ENCODE data around the gene LSM10. TPM values are rescaled to one million over a fixed set of nuclear protein-coding genes. Genes with fewer than 3 reads are reported as not detected.

The LSM10 gene
- total and polyA plus RNA-seq, 9 of the 15 experiments (the other 6 are each of a cell fraction or from before 2014, with no cell fraction given) = 13.2 to 146 (median 68.9) TPM

GRCh38 chr1:36385410-36386264, 12.1 kb downstream of the LSM10 start, which contains the start of gene STK40 (continued):
- no peak for TF ChIP-seq ZNF395 (CRISPR knock-in tag; IDR thresholded peaks at IDR 0.05)
- no peak for TF ChIP-seq TCF7L2 (IDR thresholded peaks at IDR 0.05; ENCODE audit: low read depth, low read length)
- TF ChIP-seq, protein P1, sequence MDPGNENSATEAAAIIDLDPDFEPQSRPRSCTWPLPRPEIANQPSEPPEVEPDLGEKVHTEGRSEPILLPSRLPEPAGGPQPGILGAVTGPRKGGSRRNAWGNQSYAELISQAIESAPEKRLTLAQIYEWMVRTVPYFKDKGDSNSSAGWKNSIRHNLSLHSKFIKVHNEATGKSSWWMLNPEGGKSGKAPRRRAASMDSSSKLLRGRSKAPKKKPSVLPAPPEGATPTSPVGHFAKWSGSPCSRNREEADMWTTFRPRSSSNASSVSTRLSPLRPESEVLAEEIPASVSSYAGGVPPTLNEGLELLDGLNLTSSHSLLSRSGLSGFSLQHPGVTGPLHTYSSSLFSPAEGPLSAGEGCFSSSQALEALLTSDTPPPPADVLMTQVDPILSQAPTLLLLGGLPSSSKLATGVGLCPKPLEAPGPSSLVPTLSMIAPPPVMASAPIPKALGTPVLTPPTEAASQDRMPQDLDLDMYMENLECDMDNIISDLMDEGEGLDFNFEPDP (CRISPR knock-in tag; IDR thresholded peaks at IDR 0.05) = no peak
- no peak for TF ChIP-seq ZC3H4 (CRISPR knock-in tag; IDR thresholded peaks at IDR 0.05; ENCODE audit: borderline replicate concordance)
- TF ChIP-seq BRCA1 (IDR thresholded peaks at IDR 0.05) = no peak
- no peak for TF ChIP-seq BRCA1 (CRISPR knock-in tag; IDR thresholded peaks at IDR 0.05)
- peak; percentile 23; the same call in 1 of the 2 replicates for TF ChIP-seq PBX2 (CRISPR knock-in tag; IDR thresholded peaks at IDR 0.05; ENCODE audit: low read depth)
- TF ChIP-seq PBX2 (tag; conservative IDR thresholded peaks at IDR 0.05; ENCODE audit: low read depth) = no peak
- TF ChIP-seq KHSRP (IDR thresholded peaks at IDR 0.05) = no peak
- TF ChIP-seq ZBTB2 (IDR thresholded peaks at IDR 0.05) = no peak
- peak; percentile 99 for TF ChIP-seq ASH1L (IDR thresholded peaks at IDR 0.05; ENCODE audit: borderline replicate concordance, low read depth, partially characterized antibody)
- peak; percentile 95 for TF ChIP-seq HCFC1 (IDR thresholded peaks at IDR 0.05; ENCODE audit: low read depth, low read length)
- no peak for TF ChIP-seq ZBTB33 (CRISPR knock-in tag; IDR thresholded peaks at IDR 0.05)
- no peak for TF ChIP-seq ZNF324 (CRISPR knock-in tag; IDR thresholded peaks at IDR 0.05)
- TF ChIP-seq ZBTB9 (CRISPR knock-in tag; IDR thresholded peaks at IDR 0.05) = no peak; the same call in 1 of the 2 replicates
- TF ChIP-seq ZNF76 (CRISPR knock-in tag; IDR thresholded peaks at IDR 0.05; ENCODE audit: borderline replicate concordance) = no peak

Data from K562 (cell line).